Trophoblast cell (in vitro differentiated cells and primary cell): ENCODE results near the gene THY1.
A peak's percentile ranks its signal among the peaks of the same experiment; 100 is the strongest.

Experiments used
- DNase-seq, 2 donors: peaks; one replicate each; pipeline ENCODE4 v3.0.0-alpha.2; 2016
- H2AFZ ChIP-seq: 2 replicates; pipeline ENCODE4 v1.6.1; 2013; ENCODE audit warnings: low read length, moderate library complexity, mild to moderate bottlenecking; ENCODE audit not compliant: insufficient read depth, poor library complexity
- H2AK5ac ChIP-seq: 2 replicates; pipeline ENCODE4 v1.6.1; 2013; ENCODE audit warnings: mild to moderate bottlenecking, low read length
- H2BK120ac ChIP-seq: 2 replicates; pipeline ENCODE4 v1.6.1; 2013; ENCODE audit warnings: low read length, mild to moderate bottlenecking, moderate library complexity; ENCODE audit not compliant: insufficient read depth, poor library complexity
- H2BK12ac ChIP-seq: 2 replicates; pipeline ENCODE4 v1.6.1; 2013; ENCODE audit warnings: mild to moderate bottlenecking, low read length, moderate library complexity
- H2BK5ac ChIP-seq: 2 replicates; pipeline ENCODE4 v1.6.1; 2013; ENCODE audit warnings: low read length, low read depth, moderate library complexity, mild to moderate bottlenecking; ENCODE audit not compliant: poor library complexity
- H3K14ac ChIP-seq: 2 replicates; pipeline ENCODE4 v1.6.1; 2013; ENCODE audit warnings: mild to moderate bottlenecking, low read length
- H3K18ac ChIP-seq: 2 replicates; pipeline ENCODE4 v1.6.1; 2013; ENCODE audit warnings: mild to moderate bottlenecking, low read length
- H3K23ac ChIP-seq: 2 replicates; pipeline ENCODE4 v1.6.1; 2013; ENCODE audit warnings: low read length
- H3K27ac ChIP-seq: 2 replicates; pipeline ENCODE4 v1.5.1; 2013; ENCODE audit warnings: low read depth, mild to moderate bottlenecking, inconsistent platforms, low read length, moderate library complexity
- H3K27me3 ChIP-seq: 2 replicates; pipeline ENCODE4 v1.6.1; 2013; ENCODE audit warnings: inconsistent platforms, mild to moderate bottlenecking, low read length, moderate library complexity; ENCODE audit not compliant: insufficient read depth
- H3K36me3 ChIP-seq, 2 experiments: 1 replicate in 1 of 2; 2 replicates in 1 of 2; pipeline ENCODE4 v1.6.1; 2013; ENCODE audit warnings: low read length in 2 of 2, mild to moderate bottlenecking in 2 of 2, moderate library complexity in 1 of 2; ENCODE audit not compliant: insufficient read depth in 2 of 2, control insufficient read depth in 1 of 2
- H3K4ac ChIP-seq: 2 replicates; pipeline ENCODE4 v1.6.1; 2013; ENCODE audit warnings: low read depth, mild to moderate bottlenecking, low read length, moderate library complexity
- H3K4me1 ChIP-seq, 2 experiments: 1 replicate in 1 of 2; 2 replicates in 1 of 2; pipeline ENCODE4 v1.6.1; 2013; ENCODE audit warnings: low read length in 2 of 2, mild to moderate bottlenecking in 2 of 2, moderate library complexity in 1 of 2; ENCODE audit not compliant: insufficient read depth in 2 of 2, control insufficient read depth in 1 of 2
- H3K4me2 ChIP-seq: 2 replicates; pipeline ENCODE4 v1.6.1; 2013; ENCODE audit warnings: inconsistent platforms, mild to moderate bottlenecking, low read length, moderate library complexity
- H3K4me3 ChIP-seq: 2 replicates; pipeline ENCODE4 v1.5.1; 2013; ENCODE audit warnings: mild to moderate bottlenecking, low read depth, low read length, inconsistent platforms
- H3K79me1 ChIP-seq: one replicate; pipeline ENCODE4 v1.6.1; 2013; ENCODE audit warnings: low read length
- H3K79me2 ChIP-seq: 2 replicates; pipeline ENCODE4 v1.6.1; 2013; ENCODE audit warnings: low read length, mild to moderate bottlenecking; ENCODE audit not compliant: control insufficient read depth, insufficient read depth, poor library complexity
- H3K9ac ChIP-seq: 2 replicates; pipeline ENCODE4 v1.6.1; 2013; ENCODE audit warnings: mild to moderate bottlenecking, low read length
- H3K9me3 ChIP-seq: 2 replicates; pipeline ENCODE4 v1.6.1; 2013; ENCODE audit warnings: low read depth, mild to moderate bottlenecking, control low read depth, inconsistent platforms, low read length; ENCODE audit not compliant: insufficient read depth
- H4K12ac ChIP-seq: 2 replicates; pipeline ENCODE4 v1.6.1; 2013; ENCODE audit warnings: low read depth, mild to moderate bottlenecking, low read length, moderate library complexity
- H4K8ac ChIP-seq: 2 replicates; pipeline ENCODE4 v1.6.1; 2013; ENCODE audit warnings: low read depth, mild to moderate bottlenecking, low read length, moderate library complexity
- H4K91ac ChIP-seq: one replicate; pipeline ENCODE4 v1.6.1; 2013; ENCODE audit warnings: low read depth, mild to moderate bottlenecking, low read length, moderate library complexity
- WGBS: extraction: QIAGEN DNeasy Blood & Tissue Kit; methylation state at CpG from one replicate; pipeline ENCODE4 v1.1.7; 2013; ENCODE audit warnings: missing lambda C conversion rate; ENCODE audit not compliant: insufficient read length, insufficient coverage; ENCODE audit errors: extremely low coverage; 5-methylcytosine and 5-hydroxymethylcytosine counted together

THY1 gene

DNA sequence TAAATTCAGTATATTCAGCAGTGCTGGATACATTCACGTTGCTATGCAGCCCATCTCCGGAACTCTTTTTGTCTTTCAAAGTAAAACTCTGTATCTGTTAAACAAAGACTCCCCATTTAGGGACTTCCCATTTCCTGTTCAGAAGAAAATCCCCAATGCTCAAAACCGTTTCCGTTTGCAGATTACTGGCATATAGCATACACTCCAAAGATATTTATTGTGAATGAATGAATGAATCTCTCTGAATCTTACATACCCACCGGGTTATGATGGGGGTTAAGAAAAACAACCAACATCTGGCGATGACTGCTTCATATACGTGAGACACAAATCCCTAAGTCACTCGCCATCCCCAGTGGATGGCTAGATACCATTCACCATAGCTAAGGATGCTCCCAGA lies 1.6 kb downstream of the THY1 start:
- Histone ChIP-seq H2BK12ac (no peak overlapping the region), H3K18ac (no peak overlapping the region), H3K23ac (no peak overlapping the region), H3K79me1 (peaks cover 23% of the 10 kb centered on the region), H3K36me3 (peaks cover 18 to 19% of the 10 kb centered on the region in 2 experiments), H3K14ac (no peak overlapping the region), H3K9ac (no peak overlapping the region), H4K12ac (no peak overlapping the region), H3K4me1 (peaks cover 40 to 58% of the 10 kb centered on the region in 2 experiments), H3K27me3 (no peaks in the 10 kb centered on the region), H3K4me2 (peak overlapping the region; percentile 78), H2AK5ac (no peak overlapping the region), H3K9me3 (no peaks in the 10 kb centered on the region), H2AFZ (no peak overlapping the region), H3K27ac (no peak overlapping the region), H2BK5ac (no peak overlapping the region), H3K4ac (no peak overlapping the region), H3K4me3 (no peak overlapping the region), H3K79me2 (no peaks in the 10 kb centered on the region), H2BK120ac (no peak overlapping the region), H4K91ac (no peak overlapping the region), H4K8ac (no peak overlapping the region)
- no CpG with 5 or more reads among the region's 8 CpGs for WGBS
- no peak for DNase-seq

DNA sequence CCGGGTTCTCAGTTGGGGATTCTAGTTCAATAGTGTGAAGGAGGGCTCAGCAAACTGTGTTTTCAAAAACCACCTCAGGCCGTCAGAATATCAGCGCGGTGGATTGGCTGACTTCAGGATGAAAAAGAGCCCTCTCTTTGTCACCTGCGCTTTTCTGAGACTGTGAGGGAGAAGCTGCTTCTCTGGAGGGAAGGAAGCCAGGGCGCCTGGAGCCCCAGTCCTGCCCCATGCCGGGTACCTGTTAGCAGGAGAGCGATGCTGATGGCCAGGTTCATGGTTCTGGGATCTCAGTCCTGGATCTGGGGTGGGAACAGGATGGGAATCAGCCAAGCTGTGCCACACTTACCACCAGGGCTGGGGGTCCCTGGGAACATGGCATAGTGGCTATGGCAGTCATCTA lies 2.3 kb downstream of the THY1 start:
- Histone ChIP-seq H3K23ac (no peak overlapping the region), H3K79me1 (peaks cover 23% of the 10 kb centered on the region), H3K79me2 (no peaks in the 10 kb centered on the region), H3K27ac (no peak overlapping the region), H3K9me3 (no peaks in the 10 kb centered on the region), H3K4me2 (no peak overlapping the region), H3K4ac (no peak overlapping the region), H2BK12ac (peak overlapping the region; percentile 2), H2AFZ (no peak overlapping the region), H2AK5ac (no peak overlapping the region), H2BK5ac (no peak overlapping the region), H2BK120ac (no peak overlapping the region), H3K14ac (no peak overlapping the region), H4K12ac (no peak overlapping the region), H3K36me3 (peaks cover 18 to 19% of the 10 kb centered on the region in 2 experiments), H3K4me3 (no peak overlapping the region), H3K4me1 (peaks cover 33 to 51% of the 10 kb centered on the region in 2 experiments), H4K91ac (no peak overlapping the region), H3K27me3 (no peaks in the 10 kb centered on the region), H3K18ac (no peak overlapping the region), H3K9ac (no peak overlapping the region), H4K8ac (no peak overlapping the region)
- DNase-seq = no peak
- WGBS = no CpG with 5 or more reads among the region's 8 CpGs

DNA sequence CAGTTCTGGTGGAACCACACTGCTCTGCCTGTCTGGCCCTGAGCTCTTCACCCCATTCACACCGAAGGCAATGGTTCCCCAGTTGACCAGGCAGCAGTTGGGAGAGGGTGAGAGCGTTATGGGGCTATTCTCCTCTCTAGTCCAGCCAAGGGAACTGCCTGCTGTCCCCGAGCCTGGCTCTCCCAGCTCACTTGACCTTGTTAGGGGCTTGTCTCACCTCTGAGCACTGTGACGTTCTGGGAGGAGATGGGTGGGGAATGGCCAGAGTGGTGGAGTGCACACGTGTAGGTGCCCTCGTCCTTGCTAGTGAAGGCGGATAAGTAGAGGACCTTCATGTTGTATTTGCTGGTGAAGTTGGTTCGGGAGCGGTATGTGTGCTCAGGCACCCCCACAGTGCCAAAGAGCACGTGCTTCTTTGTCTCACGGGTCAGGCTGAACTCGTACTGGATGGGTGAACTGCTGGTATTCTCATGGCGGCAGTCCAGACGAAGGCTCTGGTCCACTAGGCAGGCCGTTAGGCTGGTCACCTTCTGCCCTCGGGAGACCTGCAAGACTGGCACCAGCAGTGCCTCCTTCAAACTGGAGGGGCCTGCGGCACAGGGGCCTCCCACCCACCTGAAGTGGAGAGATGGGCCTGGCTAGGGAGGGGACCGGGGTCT lies 3.0 kb downstream of the THY1 start:
- Histone ChIP-seq H2BK12ac (no peak overlapping the region), H3K9ac (no peak overlapping the region), H3K4me2 (no peak overlapping the region), H3K14ac (no peak overlapping the region), H3K4me3 (no peak overlapping the region), H3K79me1 (peaks cover 19% of the 10 kb centered on the region), H3K4me1 (peaks cover 31 to 48% of the 10 kb centered on the region in 2 experiments), H4K8ac (no peak overlapping the region), H3K18ac (no peak overlapping the region), H2AK5ac (no peak overlapping the region), H4K91ac (peak overlapping the region; percentile 20), H3K4ac (no peak overlapping the region), H2AFZ (no peak overlapping the region), H3K79me2 (no peaks in the 10 kb centered on the region), H3K36me3 (peaks cover 18 to 19% of the 10 kb centered on the region in 2 experiments), H2BK120ac (no peak overlapping the region), H3K23ac (no peak overlapping the region), H2BK5ac (no peak overlapping the region), H4K12ac (no peak overlapping the region), H3K27ac (no peak overlapping the region), H3K9me3 (no peaks in the 10 kb centered on the region), H3K27me3 (no peaks in the 10 kb centered on the region)
- no CpG with 5 or more reads among the region's 18 CpGs for WGBS
- no peak for DNase-seq

DNA sequence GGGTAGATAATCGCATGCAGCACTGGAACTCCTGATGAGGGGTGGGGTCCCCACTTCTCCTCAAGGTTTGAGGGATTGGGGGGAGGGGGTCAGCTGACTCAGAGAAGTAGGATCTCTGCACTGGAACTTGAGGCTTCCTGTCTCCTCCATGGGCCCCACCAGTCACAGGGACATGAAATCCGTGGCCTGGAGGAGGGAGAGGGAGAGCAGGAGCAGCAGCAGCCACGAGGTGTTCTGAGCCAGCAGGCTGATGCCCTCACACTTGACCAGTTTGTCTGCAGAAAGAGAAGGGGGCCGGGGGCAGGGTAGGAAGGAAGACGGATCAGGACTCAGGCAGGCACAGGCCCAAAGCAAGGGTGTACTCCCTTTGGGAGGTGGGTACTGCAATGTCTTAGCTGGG lies 3.7 kb downstream of the THY1 start:
- no CpG with 5 or more reads among the region's 5 CpGs for WGBS
- H4K12ac ChIP-seq = no peak overlapping the region
- no peak overlapping the region for H2BK12ac ChIP-seq
- H3K23ac ChIP-seq = no peak overlapping the region
- H3K4me1 ChIP-seq = peaks cover 27 to 44% of the 10 kb centered on the region in 2 experiments
- no peaks in the 10 kb centered on the region for H3K27me3 ChIP-seq
- no peak overlapping the region for H2BK120ac ChIP-seq
- no peaks in the 10 kb centered on the region for H3K79me2 ChIP-seq
- no peak overlapping the region for H3K27ac ChIP-seq
- no peak overlapping the region for H3K14ac ChIP-seq
- H3K4me3 ChIP-seq = no peak overlapping the region
- no peak for DNase-seq
- no peak overlapping the region for H4K91ac ChIP-seq
- no peak overlapping the region for H3K4ac ChIP-seq
- no peak overlapping the region for H2BK5ac ChIP-seq
- no peaks in the 10 kb centered on the region for H3K9me3 ChIP-seq
- peaks cover 18 to 19% of the 10 kb centered on the region in 2 experiments for H3K36me3 ChIP-seq
- peaks cover 16% of the 10 kb centered on the region for H3K79me1 ChIP-seq
- no peak overlapping the region for H3K9ac ChIP-seq
- no peak overlapping the region for H2AFZ ChIP-seq
- no peak overlapping the region for H3K4me2 ChIP-seq
- no peak overlapping the region for H4K8ac ChIP-seq
- no peak overlapping the region for H3K18ac ChIP-seq
- no peak overlapping the region for H2AK5ac ChIP-seq
